ENCODE data around the gene RRP1B. TPM values are rescaled to one million over a fixed set of nuclear protein-coding genes. Genes with fewer than 3 reads are reported as not detected.

The RRP1B gene
- total RNA-seq, 1 experiment from 2014 or later: 55.9 TPM

DNA sequence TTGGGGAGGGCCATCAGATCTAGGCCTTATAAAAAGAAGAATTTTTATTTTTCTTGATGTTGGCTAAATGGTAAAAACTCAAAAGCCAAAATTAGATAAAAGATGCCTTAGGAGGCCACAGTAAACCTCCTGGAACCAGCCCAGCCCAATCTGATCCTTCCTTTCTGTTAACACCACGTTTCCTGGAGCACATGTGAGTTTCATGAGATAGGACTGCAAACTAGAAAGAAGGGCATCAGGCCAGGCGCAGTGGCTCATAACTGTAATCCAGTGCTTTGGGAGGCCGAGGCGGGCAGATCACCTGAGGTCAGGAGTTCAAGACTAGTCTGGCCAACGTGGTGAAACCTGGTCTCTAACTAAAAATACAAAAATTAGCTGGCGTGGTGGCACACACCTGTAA is 6.7 kb upstream of the RRP1B start:
- H2AFZ ChIP-seq (ENCODE audit: low read depth, low read length, poor library complexity, severe bottlenecking): no peak overlapping the region
- no peak overlapping the region for H3K9ac ChIP-seq (ENCODE audit: low read length)
- intact Hi-C loops (cut with micrococcal nuclease): no loop called here
- ChIA-PET CTCF (no interaction called here), RAD21 (ENCODE audit: low non-redundant PET in 1 of 2, low total read pairs in 2 of 2, uncharacterized antibody in 2 of 2, unreplicated experiment in 2 of 2) (no interaction called here), POLR2A (no interaction called here)
- TF ChIP-seq EGR1 (IDR thresholded peaks at IDR 0.05; ENCODE audit: low read depth): no peak
- TF ChIP-seq, protein P1, sequence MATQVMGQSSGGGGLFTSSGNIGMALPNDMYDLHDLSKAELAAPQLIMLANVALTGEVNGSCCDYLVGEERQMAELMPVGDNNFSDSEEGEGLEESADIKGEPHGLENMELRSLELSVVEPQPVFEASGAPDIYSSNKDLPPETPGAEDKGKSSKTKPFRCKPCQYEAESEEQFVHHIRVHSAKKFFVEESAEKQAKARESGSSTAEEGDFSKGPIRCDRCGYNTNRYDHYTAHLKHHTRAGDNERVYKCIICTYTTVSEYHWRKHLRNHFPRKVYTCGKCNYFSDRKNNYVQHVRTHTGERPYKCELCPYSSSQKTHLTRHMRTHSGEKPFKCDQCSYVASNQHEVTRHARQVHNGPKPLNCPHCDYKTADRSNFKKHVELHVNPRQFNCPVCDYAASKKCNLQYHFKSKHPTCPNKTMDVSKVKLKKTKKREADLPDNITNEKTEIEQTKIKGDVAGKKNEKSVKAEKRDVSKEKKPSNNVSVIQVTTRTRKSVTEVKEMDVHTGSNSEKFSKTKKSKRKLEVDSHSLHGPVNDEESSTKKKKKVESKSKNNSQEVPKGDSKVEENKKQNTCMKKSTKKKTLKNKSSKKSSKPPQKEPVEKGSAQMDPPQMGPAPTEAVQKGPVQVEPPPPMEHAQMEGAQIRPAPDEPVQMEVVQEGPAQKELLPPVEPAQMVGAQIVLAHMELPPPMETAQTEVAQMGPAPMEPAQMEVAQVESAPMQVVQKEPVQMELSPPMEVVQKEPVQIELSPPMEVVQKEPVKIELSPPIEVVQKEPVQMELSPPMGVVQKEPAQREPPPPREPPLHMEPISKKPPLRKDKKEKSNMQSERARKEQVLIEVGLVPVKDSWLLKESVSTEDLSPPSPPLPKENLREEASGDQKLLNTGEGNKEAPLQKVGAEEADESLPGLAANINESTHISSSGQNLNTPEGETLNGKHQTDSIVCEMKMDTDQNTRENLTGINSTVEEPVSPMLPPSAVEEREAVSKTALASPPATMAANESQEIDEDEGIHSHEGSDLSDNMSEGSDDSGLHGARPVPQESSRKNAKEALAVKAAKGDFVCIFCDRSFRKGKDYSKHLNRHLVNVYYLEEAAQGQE (IDR thresholded peaks at IDR 0.05; ENCODE audit: low read depth): no peak
- TF ChIP-seq CBX3 (IDR thresholded peaks at IDR 0.05; ENCODE audit: low read depth): no peak
- TF ChIP-seq, protein P2, sequence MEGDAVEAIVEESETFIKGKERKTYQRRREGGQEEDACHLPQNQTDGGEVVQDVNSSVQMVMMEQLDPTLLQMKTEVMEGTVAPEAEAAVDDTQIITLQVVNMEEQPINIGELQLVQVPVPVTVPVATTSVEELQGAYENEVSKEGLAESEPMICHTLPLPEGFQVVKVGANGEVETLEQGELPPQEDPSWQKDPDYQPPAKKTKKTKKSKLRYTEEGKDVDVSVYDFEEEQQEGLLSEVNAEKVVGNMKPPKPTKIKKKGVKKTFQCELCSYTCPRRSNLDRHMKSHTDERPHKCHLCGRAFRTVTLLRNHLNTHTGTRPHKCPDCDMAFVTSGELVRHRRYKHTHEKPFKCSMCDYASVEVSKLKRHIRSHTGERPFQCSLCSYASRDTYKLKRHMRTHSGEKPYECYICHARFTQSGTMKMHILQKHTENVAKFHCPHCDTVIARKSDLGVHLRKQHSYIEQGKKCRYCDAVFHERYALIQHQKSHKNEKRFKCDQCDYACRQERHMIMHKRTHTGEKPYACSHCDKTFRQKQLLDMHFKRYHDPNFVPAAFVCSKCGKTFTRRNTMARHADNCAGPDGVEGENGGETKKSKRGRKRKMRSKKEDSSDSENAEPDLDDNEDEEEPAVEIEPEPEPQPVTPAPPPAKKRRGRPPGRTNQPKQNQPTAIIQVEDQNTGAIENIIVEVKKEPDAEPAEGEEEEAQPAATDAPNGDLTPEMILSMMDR (IDR thresholded peaks at IDR 0.05 in 2 of 3, conservative IDR thresholded peaks at IDR 0.05 in 1 of 3; ENCODE audit: borderline replicate concordance in 1 of 3, insufficient read depth in 1 of 3, low read depth in 2 of 3, low read length in 2 of 3): no peak
- TF ChIP-seq SIN3A (IDR thresholded peaks at IDR 0.05; ENCODE audit: low read depth): no peak
- TF ChIP-seq ZFX (IDR thresholded peaks at IDR 0.05): no peak
- TF ChIP-seq EZH2phosphoT487 (IDR thresholded peaks at IDR 0.05; ENCODE audit: borderline replicate concordance): no peak
- TF ChIP-seq, protein P3, sequence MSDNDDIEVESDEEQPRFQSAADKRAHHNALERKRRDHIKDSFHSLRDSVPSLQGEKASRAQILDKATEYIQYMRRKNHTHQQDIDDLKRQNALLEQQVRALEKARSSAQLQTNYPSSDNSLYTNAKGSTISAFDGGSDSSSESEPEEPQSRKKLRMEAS (IDR thresholded peaks at IDR 0.05): no peak
- TF ChIP-seq ZNF274 (IDR thresholded peaks at IDR 0.05; ENCODE audit: low read depth, low read length): no peak
- TF ChIP-seq, protein P4, sequence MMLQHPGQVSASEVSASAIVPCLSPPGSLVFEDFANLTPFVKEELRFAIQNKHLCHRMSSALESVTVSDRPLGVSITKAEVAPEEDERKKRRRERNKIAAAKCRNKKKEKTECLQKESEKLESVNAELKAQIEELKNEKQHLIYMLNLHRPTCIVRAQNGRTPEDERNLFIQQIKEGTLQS (IDR thresholded peaks at IDR 0.05): no peak
- no peak for TF ChIP-seq CEBPB (IDR thresholded peaks at IDR 0.05; ENCODE audit: low read depth)
- no peak for TF ChIP-seq TCF7L2 (IDR thresholded peaks at IDR 0.05; ENCODE audit: borderline replicate concordance, extremely low read depth, insufficient read depth, insufficient read length)
- TF ChIP-seq JUND (IDR thresholded peaks at IDR 0.05): no peak
- TF ChIP-seq SRF (IDR thresholded peaks at IDR 0.05; ENCODE audit: low read depth): no peak
- TF ChIP-seq ELF1 (IDR thresholded peaks at IDR 0.05; ENCODE audit: borderline replicate concordance, low read depth): no peak
- TF ChIP-seq POLR2A (IDR thresholded peaks at IDR 0.05; ENCODE audit: borderline replicate concordance, extremely low read depth, insufficient read depth, insufficient read length): no peak
- H3K4me1 ChIP-seq (ENCODE audit: control insufficient read depth in 1 of 2, insufficient read depth in 2 of 2, low read length in 2 of 2): peaks cover 0 to 6% of the 10 kb centered on the region in 2 experiments; a peak in 1 of 4 replicates
- H3K9me2 ChIP-seq (ENCODE audit: insufficient read depth): no peaks in the 10 kb centered on the region
- no peaks in the 10 kb centered on the region for H3K27me3 ChIP-seq (ENCODE audit: insufficient read depth, low read length)
- H3K4me3 ChIP-seq (replicated peaks in 1 of 2; ENCODE audit: low read depth in 1 of 2, low read length in 2 of 2): no peak overlapping the region
- H4K20me1 ChIP-seq (ENCODE audit: insufficient read depth): no peaks in the 10 kb centered on the region
- H3K79me2 ChIP-seq (ENCODE audit: insufficient read depth, low read length): no peaks in the 10 kb centered on the region
- DNase-seq (ENCODE audit: low read depth, low spot score) (no peak), ATAC-seq (no peak)
- H3K9me3 ChIP-seq (ENCODE audit: control insufficient read depth in 1 of 2, insufficient read depth in 1 of 2, low read depth in 1 of 2, low read length in 2 of 2): no peaks in the 10 kb centered on the region
- H3K27ac ChIP-seq (ENCODE audit: low read depth, low read length): no peak overlapping the region
- no peak overlapping the region for H3K4me2 ChIP-seq (ENCODE audit: low read length)
- H3K36me3 ChIP-seq (ENCODE audit: control insufficient read depth in 1 of 2, insufficient read depth in 2 of 2, low read length in 2 of 2): no peaks in the 10 kb centered on the region
- no TSS peak for BruUV-seq (replicated peaks)
